GM18526 (cell line): ENCODE data around the gene GATA2.

Experiments
- POLR2A ChIP-seq: IDR thresholded peaks from 3 replicates; pipeline ENCODE4 v1.6.1; 2011; ENCODE audit not compliant: insufficient read length; ENCODE audit errors: extremely low read depth

GATA2 gene

DNA sequence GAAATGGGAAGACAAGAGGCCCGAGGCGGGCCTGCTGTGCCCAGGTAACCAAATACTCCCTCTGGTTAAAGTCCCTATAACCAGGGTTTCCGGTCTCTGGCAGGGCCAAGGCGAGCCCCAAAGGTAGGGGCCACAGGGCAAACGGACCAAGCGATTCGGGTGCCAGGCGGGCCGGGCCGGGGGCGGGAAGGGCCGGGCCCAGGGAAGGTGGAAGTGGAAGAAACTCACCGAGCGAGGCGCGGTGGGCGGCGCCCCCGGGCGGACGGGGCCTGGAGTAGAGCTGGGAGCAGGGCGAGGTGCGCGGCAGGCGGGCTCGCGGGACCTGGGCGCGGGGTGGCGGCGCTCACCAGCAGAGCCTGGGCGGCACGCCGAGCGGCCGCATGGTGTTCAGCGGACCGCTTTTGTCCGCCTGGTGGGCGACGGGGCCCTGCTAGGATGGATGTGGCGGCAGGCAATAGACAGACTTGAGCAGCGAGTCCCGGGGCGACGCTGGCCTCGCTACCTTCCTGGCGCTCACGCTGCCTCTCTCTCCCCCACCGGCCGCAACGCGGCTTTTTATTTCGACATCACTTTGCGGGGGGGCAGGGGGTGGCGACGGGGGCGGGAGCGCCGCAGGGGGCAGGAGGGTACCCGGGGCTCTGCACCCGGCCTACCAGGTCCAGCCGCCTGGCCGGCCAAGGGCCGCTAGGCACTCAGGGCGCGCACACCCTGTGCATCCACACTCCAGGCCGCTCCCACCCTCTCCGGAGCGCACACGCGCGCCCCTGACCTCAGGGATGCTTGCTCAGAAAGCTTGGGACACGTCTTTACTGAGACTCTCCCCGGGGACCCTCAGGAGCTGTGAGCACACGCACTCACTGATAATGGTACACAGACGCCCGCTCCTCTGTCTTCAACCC is at the start of gene GATA2:
TSS of gene GATA2 (minus strand) at position 531 of the 899 bp plus-strand sequence. CDS start 6,170 bp downstream, outside the sequence.
- no peak for TF ChIP-seq POLR2A

DNA sequence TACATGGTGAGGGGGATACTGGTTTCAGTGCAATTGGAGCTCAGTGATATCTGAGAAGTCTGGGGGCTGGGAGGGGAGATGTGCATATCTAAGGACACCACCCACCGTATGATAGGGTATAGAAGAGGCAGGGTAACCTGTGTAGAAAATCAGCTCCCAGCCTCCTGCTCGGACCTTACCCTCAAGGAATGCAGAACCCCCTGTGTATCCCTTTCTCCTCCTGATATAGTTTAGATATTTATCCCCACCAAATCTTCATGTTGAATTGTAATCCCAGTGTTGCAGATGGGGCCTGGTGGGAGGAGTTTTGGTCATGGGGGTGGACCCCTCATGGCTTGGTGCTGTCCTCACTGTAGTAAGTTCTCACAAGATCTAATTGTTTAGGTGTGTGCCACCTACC is 48.2 kb upstream of the GATA2 start:
- TF ChIP-seq POLR2A, result no peak

DNA sequence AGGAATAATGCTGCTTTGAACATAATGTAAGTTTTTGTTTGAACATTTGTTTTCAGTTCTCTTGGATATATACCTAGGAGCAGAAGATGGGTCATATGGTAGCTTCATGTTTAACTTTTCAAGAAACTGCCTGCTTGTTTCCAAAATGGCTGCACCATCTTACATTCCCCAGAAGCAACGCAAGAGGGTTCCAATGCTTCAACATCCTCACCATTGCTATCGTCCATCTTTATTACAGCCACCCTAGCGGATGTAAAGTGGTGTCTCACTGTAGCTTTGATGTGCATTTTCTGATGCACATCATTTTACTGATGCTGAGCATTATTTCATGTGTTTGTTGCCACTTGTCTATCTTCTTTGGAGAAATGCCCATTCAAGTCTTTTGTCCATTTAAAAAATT is 46.4 kb upstream of the GATA2 start:
- TF ChIP-seq POLR2A, result no peak

DNA sequence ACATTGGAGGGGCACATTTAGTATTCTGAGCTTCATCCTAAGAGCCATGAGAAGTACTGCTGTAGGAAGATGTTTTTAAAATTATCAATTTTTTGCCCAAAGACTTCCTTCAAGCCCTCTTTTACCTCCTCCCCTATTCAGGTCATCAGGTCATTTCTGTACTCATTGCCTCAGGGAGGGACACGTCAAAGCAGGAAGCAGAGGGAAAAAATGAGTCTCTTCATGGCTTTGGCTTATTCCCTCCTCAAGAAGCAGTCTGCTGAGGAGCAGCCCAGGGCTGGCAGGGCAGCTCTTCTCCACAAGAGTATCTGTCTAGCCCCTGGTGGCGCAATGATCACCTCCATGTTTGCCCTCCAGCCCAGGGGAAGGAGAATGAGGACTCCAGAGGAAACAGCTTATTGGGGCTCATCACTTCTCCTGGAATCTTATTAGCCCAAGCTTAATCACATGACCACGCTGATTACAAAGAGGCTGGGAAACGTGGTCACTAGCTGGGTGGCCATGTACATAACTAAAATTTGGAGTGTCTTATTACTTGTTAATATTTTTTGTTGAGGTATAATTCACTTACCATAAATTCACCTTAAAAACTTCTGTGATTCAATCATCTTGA is 44.2 kb upstream of the GATA2 start:
- TF ChIP-seq POLR2A, result no peak

DNA sequence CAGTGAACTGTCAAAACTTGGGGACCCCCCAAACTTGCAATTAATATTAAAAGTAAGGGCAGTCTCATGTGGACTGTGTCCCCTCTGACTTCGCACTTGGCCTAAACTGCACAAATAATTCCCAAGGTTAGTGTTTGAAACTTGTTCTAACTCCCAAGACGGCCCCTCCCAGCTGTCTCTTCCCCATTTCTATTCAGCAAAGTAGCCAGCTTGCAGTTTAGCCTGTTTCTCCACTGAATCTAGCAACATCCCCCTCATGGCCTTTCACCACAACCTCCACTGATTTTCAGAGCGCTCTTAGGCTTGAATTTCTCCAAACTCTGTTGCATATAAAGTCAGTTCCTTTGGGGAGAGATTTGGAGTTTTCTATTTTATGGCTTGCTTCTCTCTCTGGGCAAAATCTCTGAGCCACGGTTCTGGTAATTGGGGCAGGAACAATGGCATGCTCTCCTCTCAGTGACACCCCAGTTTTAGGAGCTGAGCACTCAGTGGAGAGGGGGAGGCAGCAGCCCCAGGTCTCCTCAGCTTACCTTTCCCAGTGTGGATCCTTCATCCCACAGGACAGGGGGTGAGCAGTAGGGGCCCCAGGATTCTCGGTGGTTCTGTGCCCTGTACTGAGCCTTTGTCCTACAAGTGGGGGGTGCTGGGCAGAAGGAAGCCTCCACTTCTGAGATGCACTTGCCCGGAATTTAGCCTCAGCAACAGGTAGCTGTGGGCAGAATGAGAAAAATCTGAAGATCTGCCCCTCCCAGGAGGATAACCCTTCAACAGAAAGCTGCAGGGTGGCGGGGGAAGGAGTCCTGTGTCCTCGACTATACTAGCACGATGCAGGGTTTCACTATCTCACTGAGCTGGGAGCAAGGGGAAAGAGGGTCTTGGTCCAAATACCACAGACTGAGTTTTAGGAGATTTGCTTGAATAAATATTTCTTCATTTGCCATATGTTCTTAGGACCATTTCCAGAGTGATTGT is 39.3 kb upstream of the GATA2 start:
- no peak for TF ChIP-seq POLR2A

DNA sequence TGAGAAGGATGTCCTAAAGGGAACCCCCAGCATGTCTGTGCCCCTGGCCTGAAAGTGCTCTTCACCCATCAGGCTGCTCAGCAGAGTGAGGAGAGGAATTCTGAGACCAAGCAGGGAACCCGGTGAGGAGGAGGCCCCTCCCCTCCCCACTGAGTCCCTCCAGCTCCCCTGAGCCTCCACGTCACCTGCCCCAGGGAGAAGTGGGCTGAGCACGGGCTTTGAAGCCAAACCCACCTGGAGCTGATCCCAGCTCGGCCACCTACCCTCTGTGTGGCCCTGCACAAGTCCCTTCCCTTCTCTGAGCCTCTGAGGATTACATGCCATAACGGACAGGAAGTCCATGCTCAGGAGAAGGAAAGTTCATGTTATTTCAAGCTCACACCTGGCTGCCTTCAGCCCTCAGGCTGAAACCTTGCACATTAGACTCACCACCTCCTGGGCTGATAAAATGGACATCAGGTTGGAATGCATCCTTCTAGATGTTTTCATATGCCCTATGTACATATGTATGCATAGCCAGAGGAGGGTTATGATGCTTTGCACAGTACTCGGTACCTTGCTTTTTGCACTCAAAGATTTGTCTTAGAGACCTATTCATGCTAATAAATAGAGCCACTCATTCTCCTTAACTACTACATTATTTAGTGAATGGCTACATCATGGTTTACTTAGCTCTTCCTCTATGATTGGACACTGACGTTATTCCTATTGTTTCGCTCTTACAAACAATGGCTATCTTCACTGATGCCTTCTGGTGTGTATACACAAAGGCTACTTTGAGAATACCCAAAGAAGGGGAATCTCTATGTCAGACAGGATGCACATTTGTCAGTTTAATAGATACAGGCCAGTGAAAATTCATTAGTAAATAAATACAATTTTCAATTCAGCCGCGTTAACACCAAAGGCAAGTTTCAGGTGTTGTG is 31.6 kb upstream of the GATA2 start:
- no peak for TF ChIP-seq POLR2A

DNA sequence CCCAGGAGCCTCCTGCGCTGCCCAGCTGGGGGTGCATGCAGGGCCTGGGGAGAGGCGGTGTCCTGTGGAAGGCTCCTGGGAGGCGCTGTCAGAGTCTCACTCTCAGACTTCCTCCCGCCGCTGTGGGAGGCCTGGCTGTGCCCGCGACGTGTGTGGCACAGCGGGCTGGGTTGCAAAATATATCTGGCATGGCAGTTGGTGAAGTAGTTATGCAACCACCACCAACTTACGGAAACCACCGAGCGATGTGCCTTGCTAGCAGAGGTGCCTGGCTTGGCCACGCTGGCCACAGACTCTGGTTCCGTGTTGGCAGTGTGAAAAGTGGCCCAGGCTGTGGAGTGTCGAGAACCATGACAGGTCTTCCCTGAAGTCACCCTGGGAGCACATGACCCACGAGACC is 30.6 kb upstream of the GATA2 start:
- TF ChIP-seq POLR2A, result no peak

DNA sequence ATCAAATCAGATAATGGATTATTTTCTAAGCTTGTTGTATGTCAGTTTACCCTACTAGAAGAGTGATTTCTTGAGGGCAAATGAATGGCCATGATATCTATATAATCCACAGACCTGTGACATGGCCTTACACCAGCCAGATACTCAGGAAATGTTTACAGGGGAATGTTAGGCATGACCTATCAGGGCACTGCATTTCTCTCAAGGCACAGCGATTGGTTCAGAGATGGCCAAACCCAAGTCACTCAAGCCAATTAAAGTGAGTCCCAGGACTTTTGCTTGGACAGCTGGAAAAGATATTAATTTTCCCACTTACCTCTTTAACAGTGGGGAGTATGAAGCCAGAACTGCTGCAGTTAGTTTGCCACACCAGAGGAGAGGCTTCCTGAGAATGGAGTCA is 28.7 kb upstream of the GATA2 start:
- TF ChIP-seq POLR2A, result no peak

DNA sequence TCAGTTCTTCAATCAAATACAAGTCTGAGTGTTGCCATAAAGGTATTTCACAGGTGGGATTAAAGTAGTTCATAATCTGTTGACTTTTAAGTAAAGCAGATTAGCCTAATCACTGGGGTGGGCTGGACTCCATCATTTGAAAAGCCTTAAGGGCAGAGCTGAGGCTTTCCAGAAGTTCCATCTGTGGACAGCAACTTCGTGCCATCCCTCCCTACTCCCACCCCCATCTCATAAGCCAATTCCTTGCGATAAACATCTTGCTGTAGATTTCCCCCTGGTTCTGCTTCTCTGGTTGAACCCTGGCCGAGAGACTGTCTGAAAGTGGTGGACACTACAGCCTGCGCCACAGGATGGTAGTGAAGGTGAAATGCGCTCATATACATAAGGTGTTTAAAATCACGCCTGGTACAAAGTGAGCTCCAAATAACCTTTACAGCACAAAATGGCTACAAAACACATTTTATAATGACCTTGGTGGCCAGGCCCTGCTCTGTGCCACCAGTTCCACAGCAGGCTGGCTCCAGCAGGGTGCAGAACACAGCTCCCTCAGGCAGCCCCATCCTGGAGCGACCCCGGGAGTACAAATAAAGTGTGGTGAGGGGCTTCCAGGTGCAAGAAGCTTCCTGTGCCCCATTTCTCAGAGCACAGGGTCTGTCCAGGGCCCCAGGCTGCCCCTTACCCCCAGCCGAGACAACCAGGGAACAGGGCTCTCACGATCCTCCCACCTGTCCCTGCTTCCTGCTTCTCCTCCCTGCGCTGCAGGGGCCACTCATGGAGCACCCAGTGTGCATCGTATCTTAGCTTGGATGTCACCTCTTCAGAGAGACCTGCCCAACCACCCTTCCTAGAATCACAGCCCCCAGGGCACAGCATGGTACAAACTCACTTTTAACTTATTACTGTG is 25.8 kb upstream of the GATA2 start:
- TF ChIP-seq POLR2A, result no peak

DNA sequence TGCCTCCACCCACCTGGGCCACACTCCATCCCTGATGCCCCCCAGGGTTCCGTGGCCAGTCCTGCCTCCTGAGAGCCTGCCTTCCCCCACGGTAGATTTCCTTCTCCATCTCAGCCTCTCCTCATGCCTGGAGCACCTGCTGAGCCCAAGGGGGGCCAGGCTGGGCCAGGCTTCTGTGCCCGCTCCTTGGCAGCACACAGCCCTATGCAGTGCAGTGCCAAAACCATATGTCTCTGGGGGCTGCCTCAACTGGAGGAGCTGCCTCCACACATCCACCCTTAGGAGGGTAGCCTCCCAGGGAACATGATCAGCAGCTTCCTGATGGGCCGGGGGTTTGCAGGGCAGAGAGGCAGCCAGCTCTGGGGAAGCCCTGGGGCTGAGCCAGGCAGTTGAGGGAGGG is 24.6 kb upstream of the GATA2 start:
- no peak for TF ChIP-seq POLR2A

DNA sequence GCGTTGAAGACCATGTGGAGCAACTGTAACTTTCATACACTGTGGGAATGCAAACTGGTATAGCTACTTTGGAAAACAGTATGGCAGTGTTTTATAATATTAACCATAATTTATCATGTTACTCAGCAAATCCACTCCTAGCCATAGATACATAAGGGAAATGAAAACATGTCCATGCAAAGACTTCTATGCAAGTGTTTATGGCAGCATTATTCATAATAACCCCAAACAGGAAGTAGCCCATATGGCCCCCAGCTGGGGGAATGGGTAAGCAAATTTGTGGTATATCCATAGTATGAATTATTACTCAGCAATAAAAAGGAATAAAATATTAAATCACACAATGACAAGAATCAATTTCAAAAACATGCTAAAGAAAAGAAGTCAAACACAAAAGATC is 23.0 kb upstream of the GATA2 start:
- TF ChIP-seq POLR2A, result no peak

DNA sequence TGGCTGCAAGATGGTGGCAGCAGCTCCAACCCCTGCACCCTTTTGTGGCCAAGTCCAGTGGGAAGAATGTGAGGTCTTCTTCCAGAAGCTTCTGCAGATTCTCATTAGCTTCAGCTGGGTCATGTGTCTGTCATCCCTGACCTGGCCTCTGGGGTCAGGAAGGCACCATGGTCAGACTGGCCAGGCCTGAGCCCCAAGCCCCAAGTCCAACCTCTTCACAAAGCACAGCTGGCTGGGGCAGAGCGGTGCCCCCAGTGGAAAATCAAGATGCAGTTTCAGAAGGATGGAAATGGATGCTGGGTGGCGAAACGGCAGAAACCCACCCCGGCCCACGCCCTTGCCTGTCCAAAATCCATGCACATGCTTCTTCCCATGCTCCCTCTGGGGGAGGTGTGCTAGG is 15.9 kb upstream of the GATA2 start:
- no peak for TF ChIP-seq POLR2A

DNA sequence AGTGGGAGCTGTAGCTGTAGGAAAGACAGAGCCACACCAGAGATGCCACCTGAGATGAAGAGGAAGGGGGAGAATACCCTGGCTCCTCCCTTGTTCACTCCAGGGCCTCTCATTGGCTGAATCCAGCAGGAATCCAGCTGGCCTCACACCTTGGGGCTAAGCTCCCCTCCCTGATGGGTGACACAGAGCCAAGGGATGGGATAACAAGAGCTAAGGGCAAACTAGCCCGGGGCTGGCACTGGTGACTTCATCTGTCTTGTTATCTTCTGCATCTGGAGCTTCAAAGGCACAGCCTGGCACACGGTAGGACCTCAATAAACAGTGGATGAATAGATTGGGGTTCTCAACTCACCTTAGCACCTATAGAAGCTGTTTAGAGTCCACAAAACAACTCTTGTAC is 13.8 kb upstream of the GATA2 start:
- no peak for TF ChIP-seq POLR2A
